MM.1S (cell line): ENCODE results near the gene FKBP2.

Source experiments
- DNase-seq: peaks from one replicate; pipeline ENCODE4 v3.0.0-alpha.2; 2015
- H2AFZ ChIP-seq: fragments of 300-600 bp; sonication (generic); 2 replicates; pipeline ENCODE4 v1.6.0; 2016; ENCODE audit warnings: antibody characterized with exemption, low read length
- H3F3A ChIP-seq: fragments of 300-600 bp; sonication (generic); 2 replicates; pipeline ENCODE4 v1.6.1; 2016; ENCODE audit warnings: mild to moderate bottlenecking, antibody characterized with exemption, low read length, moderate library complexity, mixed read lengths; ENCODE audit not compliant: insufficient read depth
- H3K27ac ChIP-seq: fragments of 300-600 bp; sonication (generic); 2 replicates; pipeline ENCODE4 v1.5.1; 2016; ENCODE audit warnings: mild to moderate bottlenecking, low read length
- H3K27me3 ChIP-seq: fragments of 300-600 bp; sonication (generic); replicated peaks from 2 replicates; pipeline ENCODE4 v1.6.0; 2016; ENCODE audit warnings: low read length; ENCODE audit not compliant: insufficient read depth
- H3K36me3 ChIP-seq: fragments of 300-600 bp; sonication (generic); replicated peaks from 2 replicates; pipeline ENCODE4 v1.6.1; 2016; ENCODE audit warnings: mild to moderate bottlenecking, low read length, mixed read lengths; ENCODE audit not compliant: insufficient read depth
- H3K4me1 ChIP-seq: fragments of 300-600 bp; sonication (generic); 2 replicates; pipeline ENCODE4 v1.6.1; 2016; ENCODE audit warnings: low read length, mixed read lengths
- H3K4me2 ChIP-seq: fragments of 300-600 bp; sonication (generic); 2 replicates; pipeline ENCODE4 v1.6.0; 2016; ENCODE audit warnings: low read depth, low read length
- H3K4me3 ChIP-seq: fragments of 300-600 bp; sonication (generic); 2 replicates; pipeline ENCODE4 v1.5.1; 2016; ENCODE audit warnings: low read length, mixed read lengths
- H3K79me2 ChIP-seq: fragments of 300-600 bp; sonication (generic); 2 replicates; pipeline ENCODE4 v1.6.1; 2016; ENCODE audit warnings: mixed run types, low read length, mixed read lengths
- H3K9ac ChIP-seq: fragments of 300-600 bp; sonication (generic); 2 replicates; pipeline ENCODE4 v1.6.1; 2016; ENCODE audit warnings: low read length, mixed read lengths
- H3K9me2 ChIP-seq: fragments of 300-600 bp; sonication (generic); replicated peaks from 2 replicates; pipeline ENCODE4 v1.6.1; 2016; ENCODE audit warnings: mild to moderate bottlenecking, low read length, mixed read lengths; ENCODE audit not compliant: insufficient read depth
- H3K9me3 ChIP-seq: fragments of 300-600 bp; sonication (generic); replicated peaks from 2 replicates; pipeline ENCODE4 v1.6.1; 2016; ENCODE audit warnings: mild to moderate bottlenecking, low read length, mixed read lengths; ENCODE audit not compliant: insufficient read depth
- H4K20me1 ChIP-seq: fragments of 300-600 bp; sonication (generic); 2 replicates; pipeline ENCODE4 v1.6.1; 2016; ENCODE audit warnings: mild to moderate bottlenecking, low read length, moderate library complexity, mixed read lengths; ENCODE audit not compliant: insufficient read depth
- EZH2 ChIP-seq: fragments of 300-600 bp; sonication (generic); optimal IDR thresholded peaks from 2 replicates; pipeline ENCODE3; 2017; ENCODE audit warnings: low read depth, mild to moderate bottlenecking, antibody characterized with exemption, low read length, mixed read lengths
- EZH2phosphoT487 ChIP-seq: fragments of 300-600 bp; sonication (generic); IDR thresholded peaks from 2 replicates; pipeline ENCODE4 v1.6.1; 2018; ENCODE audit warnings: antibody characterized with exemption, low read length
- TF ChIP-seq, protein P1 (sequence below): fragments of 300-600 bp; sonication (generic); IDR thresholded peaks from 2 replicates; pipeline ENCODE4 v1.5.1; 2016; ENCODE audit warnings: antibody characterized with exemption, low read length, mixed read lengths

Gene FKBP2

GRCh38 chr11:64258356-64258755 is 17.5 kb downstream of the FKBP2 start:
- no peaks in the 10 kb centered on the region for H3K36me3 ChIP-seq

DNA sequence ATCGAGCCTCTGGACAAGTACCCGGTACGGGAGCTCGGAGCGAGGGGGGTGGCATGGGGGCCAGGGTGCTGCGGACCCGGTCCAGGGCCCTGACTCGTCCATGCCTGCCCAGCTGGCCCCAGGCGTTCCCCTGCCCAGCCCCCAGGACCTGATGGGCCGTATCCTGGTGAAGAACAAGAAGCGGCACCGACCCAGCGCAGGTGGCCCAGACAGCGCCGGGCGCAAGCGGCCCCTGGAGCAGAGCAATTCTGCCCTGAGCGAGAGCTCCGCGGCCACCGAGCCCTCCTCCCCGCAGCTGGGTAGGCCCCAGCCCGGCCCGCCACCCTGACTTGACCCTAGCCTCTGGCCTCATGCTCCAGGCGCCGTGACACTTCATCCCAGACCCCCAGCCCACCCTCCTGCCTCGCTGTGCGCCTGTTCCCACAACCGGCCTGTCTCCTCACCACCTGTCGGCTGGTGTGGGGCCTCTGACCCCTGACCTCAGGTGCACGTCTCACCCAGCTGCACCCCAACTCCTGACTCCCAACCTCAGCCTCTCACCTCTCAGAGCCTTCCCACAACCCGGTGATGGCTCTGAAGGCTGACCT is 18.1 kb downstream of the FKBP2 start:
- Histone ChIP-seq H3K9me3 (no peaks in the 10 kb centered on the region), H3K9me2 (no peaks in the 10 kb centered on the region), H3K79me2 (no peaks in the 10 kb centered on the region), H3K27ac (no peak overlapping the region), H3K36me3 (no peaks in the 10 kb centered on the region), H3K4me1 (no peaks in the 10 kb centered on the region), H3F3A (no peaks in the 10 kb centered on the region), H3K4me2 (no peak overlapping the region), H4K20me1 (no peaks in the 10 kb centered on the region), H3K4me3 (no peak overlapping the region), H3K27me3 (no peaks in the 10 kb centered on the region), H3K9ac (no peak overlapping the region), H2AFZ (no peak overlapping the region)
- TF ChIP-seq, protein P1, sequence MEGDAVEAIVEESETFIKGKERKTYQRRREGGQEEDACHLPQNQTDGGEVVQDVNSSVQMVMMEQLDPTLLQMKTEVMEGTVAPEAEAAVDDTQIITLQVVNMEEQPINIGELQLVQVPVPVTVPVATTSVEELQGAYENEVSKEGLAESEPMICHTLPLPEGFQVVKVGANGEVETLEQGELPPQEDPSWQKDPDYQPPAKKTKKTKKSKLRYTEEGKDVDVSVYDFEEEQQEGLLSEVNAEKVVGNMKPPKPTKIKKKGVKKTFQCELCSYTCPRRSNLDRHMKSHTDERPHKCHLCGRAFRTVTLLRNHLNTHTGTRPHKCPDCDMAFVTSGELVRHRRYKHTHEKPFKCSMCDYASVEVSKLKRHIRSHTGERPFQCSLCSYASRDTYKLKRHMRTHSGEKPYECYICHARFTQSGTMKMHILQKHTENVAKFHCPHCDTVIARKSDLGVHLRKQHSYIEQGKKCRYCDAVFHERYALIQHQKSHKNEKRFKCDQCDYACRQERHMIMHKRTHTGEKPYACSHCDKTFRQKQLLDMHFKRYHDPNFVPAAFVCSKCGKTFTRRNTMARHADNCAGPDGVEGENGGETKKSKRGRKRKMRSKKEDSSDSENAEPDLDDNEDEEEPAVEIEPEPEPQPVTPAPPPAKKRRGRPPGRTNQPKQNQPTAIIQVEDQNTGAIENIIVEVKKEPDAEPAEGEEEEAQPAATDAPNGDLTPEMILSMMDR: no peak
- TF ChIP-seq EZH2phosphoT487 (no peak), EZH2 (no peak)
- DNase-seq: no peak

More at GRCh38 chr11:64258356-64258755, 17.5 kb downstream of the FKBP2 start:
- no peak for DNase-seq
- no peak overlapping the region for H3K4me3 ChIP-seq
- H3K9me3 ChIP-seq: no peaks in the 10 kb centered on the region
- H3K79me2 ChIP-seq: no peaks in the 10 kb centered on the region
- no peak overlapping the region for H3K4me2 ChIP-seq
- H3K4me1 ChIP-seq: no peaks in the 10 kb centered on the region
- H3K27me3 ChIP-seq: no peaks in the 10 kb centered on the region
- H4K20me1 ChIP-seq: no peaks in the 10 kb centered on the region
- no peaks in the 10 kb centered on the region for H3K9me2 ChIP-seq
- no peak overlapping the region for H2AFZ ChIP-seq
- no peak overlapping the region for H3K27ac ChIP-seq
- no peaks in the 10 kb centered on the region for H3F3A ChIP-seq
- no peak overlapping the region for H3K9ac ChIP-seq
- TF ChIP-seq EZH2 (no peak), EZH2phosphoT487 (no peak)
- TF ChIP-seq, protein P1: no peak

DNA sequence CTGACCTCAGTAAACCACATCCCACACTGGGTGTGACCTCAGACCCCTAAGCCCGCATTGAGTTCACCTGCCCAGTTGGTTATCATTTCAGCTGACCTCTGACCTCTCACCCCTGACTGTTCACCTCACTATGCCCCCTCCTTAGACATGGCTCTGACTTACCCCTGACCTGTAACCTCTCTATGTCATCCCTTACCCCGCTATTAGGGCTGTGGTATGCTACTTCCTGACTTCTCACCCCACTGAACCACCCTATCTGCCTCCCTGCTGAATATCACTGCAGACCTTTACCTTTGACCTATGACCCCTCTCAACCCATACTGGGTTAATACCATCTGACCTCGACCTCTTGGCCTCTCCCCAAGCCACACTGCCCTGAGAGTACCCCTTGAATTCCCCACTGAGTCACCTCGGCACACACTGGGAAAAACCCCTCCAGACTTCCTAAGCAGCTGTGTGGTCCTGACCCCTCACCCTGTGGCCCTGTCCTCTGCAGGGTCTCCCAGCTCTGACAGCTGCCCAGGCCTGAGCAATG is 18.7 kb downstream of the FKBP2 start:
- H3K4me3 ChIP-seq: no peak overlapping the region
- H3K4me2 ChIP-seq: no peak overlapping the region
- H3K9ac ChIP-seq: no peak overlapping the region
- DNase-seq: no peak
- H3K27me3 ChIP-seq: no peaks in the 10 kb centered on the region
- no peaks in the 10 kb centered on the region for H3K9me2 ChIP-seq
- H2AFZ ChIP-seq: no peak overlapping the region
- H4K20me1 ChIP-seq: no peaks in the 10 kb centered on the region
- H3K27ac ChIP-seq: no peak overlapping the region
- no peaks in the 10 kb centered on the region for H3K36me3 ChIP-seq
- TF ChIP-seq, protein P1: no peak
- no peak for TF ChIP-seq EZH2phosphoT487
- TF ChIP-seq EZH2: no peak
- no peaks in the 10 kb centered on the region for H3K9me3 ChIP-seq
- no peaks in the 10 kb centered on the region for H3K79me2 ChIP-seq
- H3F3A ChIP-seq: no peaks in the 10 kb centered on the region
- no peaks in the 10 kb centered on the region for H3K4me1 ChIP-seq
